GM12878 (cell line): ENCODE data around the gene SLC38A5. TPM values are rescaled to one million over a fixed set of nuclear protein-coding genes. Genes with fewer than 3 reads are reported as not detected.

Experiments used
- ATAC-seq: fragments of 200-7000 bp; cut with Tn5 transposase; 3 replicates; pipeline ENCODE4 v1.9.1; 2020; ENCODE audit warnings: mild to moderate bottlenecking, moderate library complexity
- BruUV-seq: library from RNA; stranded (reverse); fragments of 400-500 nt; replicated peaks from 2 replicates; lab custom pipeline; 2021; lab: Mats Ljungman, UMichigan
- CTCF ChIA-PET: fragments of 300-600 bp; sonication (Branson Sonifier 250); formaldehyde crosslinking; extraction: SDS; loops from one replicate; lab custom pipeline; 2021; ENCODE audit warnings: inconsistent platforms; lab: Yijun Ruan, JAX
- POLR2A ChIA-PET: fragments of 350-600 bp; formaldehyde crosslinking; extraction: SDS; loops from one replicate; lab custom pipeline; 2021; ENCODE audit warnings: inconsistent platforms; lab: Charles Lee
- RAD21 ChIA-PET: fragments of 300-600 bp; sonication (Branson Sonifier 250); formaldehyde crosslinking; loops from one replicate; lab custom pipeline; 2023; ENCODE audit warnings: antibody characterized with exemption; ENCODE audit not compliant: unreplicated experiment; lab: Charles Lee
- SMC1A ChIA-PET: fragments of 300-600 bp; sonication (Branson Sonifier 250); formaldehyde crosslinking; loops from one replicate; lab custom pipeline; 2023; ENCODE audit not compliant: unreplicated experiment, uncharacterized antibody; lab: Charles Lee
- DNase-seq: peaks from one replicate; pipeline ENCODE4 v3.0.0-alpha.2; 2011; ENCODE audit warnings: low read depth, low spot score
- FAIRE-seq: peaks from 3 replicates; lab custom pipeline; 2011; peaks lifted over from hg19 to GRCh38; lab: Jason Lieb, UNC
- H2AFZ ChIP-seq: 2 replicates; pipeline ENCODE4 v1.6.0; 2011; ENCODE audit warnings: low read depth, low read length, control low read depth; ENCODE audit not compliant: control insufficient read depth
- H3K27ac ChIP-seq: 2 replicates; pipeline ENCODE4 v1.5.1; 2011; ENCODE audit warnings: control low read depth; ENCODE audit not compliant: control insufficient read depth, insufficient read depth
- H3K27me3 ChIP-seq, 2 experiments: replicated peaks in 1 of 2; 2 replicates each; pipeline versions ENCODE4 v1.6.0 to v1.6.1; 2011; ENCODE audit warnings: low read length in 1 of 2; ENCODE audit not compliant: control insufficient read depth in 2 of 2, insufficient read depth in 2 of 2
- H3K36me3 ChIP-seq, 2 experiments: 2 replicates each; pipeline ENCODE4 v1.5.1; 2011; ENCODE audit warnings: low read length in 1 of 2; ENCODE audit not compliant: control insufficient read depth in 2 of 2, insufficient read depth in 2 of 2
- H3K4me1 ChIP-seq: 2 replicates; pipeline ENCODE4 v1.6.1; 2011; ENCODE audit warnings: mild to moderate bottlenecking, low read length, moderate library complexity, mixed read lengths; ENCODE audit not compliant: control insufficient read depth, insufficient read depth
- H3K4me2 ChIP-seq: 2 replicates; pipeline ENCODE4 v1.6.0; 2011; ENCODE audit warnings: control low read depth; ENCODE audit not compliant: control insufficient read depth, insufficient read depth
- H3K4me3 ChIP-seq: fragments of 200-600 bp; sonication (generic); 2 replicates; pipeline ENCODE4 v1.5.1; 2016
- H3K79me2 ChIP-seq: 2 replicates; pipeline ENCODE4 v1.6.0; 2011; ENCODE audit warnings: low read length; ENCODE audit not compliant: control insufficient read depth, insufficient read depth
- H3K9ac ChIP-seq: 2 replicates; pipeline ENCODE4 v1.8.0; 2011; ENCODE audit warnings: low read length, control low read depth, mixed read lengths; ENCODE audit not compliant: control insufficient read depth, insufficient read depth
- H3K9me3 ChIP-seq: replicated peaks from 3 replicates; pipeline ENCODE4 v1.5.1; 2011; ENCODE audit warnings: mild to moderate bottlenecking, low read length; ENCODE audit not compliant: control insufficient read depth, insufficient read depth
- H4K20me1 ChIP-seq: 2 replicates; pipeline ENCODE4 v1.6.0; 2011; ENCODE audit not compliant: control insufficient read depth, insufficient read depth
- ATF7 ChIP-seq: fragments of 450-650 bp; IDR thresholded peaks from 2 replicates; pipeline ENCODE4 v1.6.1; 2016; ENCODE audit warnings: low read depth, mild to moderate bottlenecking
- CHD4 ChIP-seq: fragments of 200-600 bp; sonication (generic); IDR thresholded peaks from 2 replicates; pipeline ENCODE4 v1.6.1; 2016; ENCODE audit warnings: mild to moderate bottlenecking
- E2F8 ChIP-seq: fragments of 450-650 bp; IDR thresholded peaks from 2 replicates; pipeline ENCODE4 v1.6.1; 2018; ENCODE audit warnings: mild to moderate bottlenecking, low read depth, moderate library complexity; ENCODE audit not compliant: partially characterized antibody
- EP300 ChIP-seq, 2 experiments: fragments of 150-350 bp in 1 of 2; IDR thresholded peaks; 2 replicates each; pipeline ENCODE4 v1.6.1; 2011 to 2012; ENCODE audit warnings: low read depth in 2 of 2, low read length in 2 of 2, borderline replicate concordance in 1 of 2, improper control_type of control experiment in 1 of 2, inconsistent platforms in 1 of 2; ENCODE audit not compliant: control insufficient read depth in 1 of 2
- HDAC2 ChIP-seq: fragments of 200-600 bp; sonication (generic); IDR thresholded peaks from 2 replicates; pipeline ENCODE4 v1.6.1; 2017
- HDAC6 ChIP-seq: fragments of 200-600 bp; sonication (generic); IDR thresholded peaks from one replicate; pipeline ENCODE4 v1.8.0; 2017; ENCODE audit warnings: antibody characterized with exemption; ENCODE audit not compliant: unreplicated experiment
- KAT2A ChIP-seq: conservative IDR thresholded peaks from 2 replicates; pipeline ENCODE4 v1.6.1; 2011; ENCODE audit warnings: low read depth, low read length; ENCODE audit not compliant: control insufficient read depth
- MTA2 ChIP-seq: fragments of 450-650 bp; IDR thresholded peaks from 2 replicates; pipeline ENCODE4 v1.6.1; 2016; ENCODE audit warnings: low read depth, mild to moderate bottlenecking, moderate library complexity
- MYB ChIP-seq: fragments of 150-350 bp; IDR thresholded peaks from 2 replicates; pipeline ENCODE4 v1.6.1; 2014; ENCODE audit warnings: mild to moderate bottlenecking, low read depth, low read length, borderline replicate concordance
- MYC ChIP-seq: IDR thresholded peaks from 2 replicates; pipeline ENCODE4 v1.6.1; 2011; ENCODE audit warnings: mild to moderate bottlenecking, low read length, moderate library complexity, inconsistent platforms; ENCODE audit not compliant: insufficient read depth, insufficient replicate concordance, insufficient read length, severe bottlenecking
- NFYA ChIP-seq: IDR thresholded peaks from 2 replicates; pipeline ENCODE4 v1.6.1; 2011; ENCODE audit warnings: low read depth, mild to moderate bottlenecking, low read length, improper control_type of control experiment, borderline replicate concordance
- NFYB ChIP-seq: IDR thresholded peaks from 2 replicates; pipeline ENCODE4 v1.6.1; 2011; ENCODE audit warnings: low read depth, mild to moderate bottlenecking, low read length, improper control_type of control experiment, moderate library complexity; ENCODE audit not compliant: insufficient read depth
- NRF1 ChIP-seq: conservative IDR thresholded peaks from 2 replicates; pipeline ENCODE4 v1.6.1; 2011; ENCODE audit warnings: mild to moderate bottlenecking, low read depth, low read length, improper control_type of control experiment
- RAD21 ChIP-seq: IDR thresholded peaks from 2 replicates; pipeline ENCODE4 v1.6.1; 2011; ENCODE audit warnings: mild to moderate bottlenecking, low read depth, low read length, moderate library complexity; ENCODE audit not compliant: insufficient read depth
- RFX5 ChIP-seq: IDR thresholded peaks from 2 replicates; pipeline ENCODE4 v1.6.1; 2011; ENCODE audit warnings: low read depth, low read length, improper control_type of control experiment
- SIN3A ChIP-seq: IDR thresholded peaks from 2 replicates; pipeline ENCODE4 v1.6.1; 2012; ENCODE audit warnings: low read depth, low read length, improper control_type of control experiment
- STAT3 ChIP-seq: IDR thresholded peaks from 2 replicates; pipeline ENCODE4 v1.6.1; 2011; ENCODE audit warnings: low read depth, low read length, improper control_type of control experiment
- WRNIP1 ChIP-seq: IDR thresholded peaks from 2 replicates; pipeline ENCODE4 v1.6.1; 2011; ENCODE audit warnings: low read depth, low read length, improper control_type of control experiment, borderline replicate concordance
- YBX1 ChIP-seq: fragments of 450-650 bp; IDR thresholded peaks from 2 replicates; pipeline ENCODE4 v1.6.1; 2016; ENCODE audit warnings: antibody characterized with exemption
- ZZZ3 ChIP-seq: IDR thresholded peaks from 2 replicates; pipeline ENCODE4 v1.6.1; 2011; ENCODE audit warnings: low read depth; ENCODE audit not compliant: control insufficient read depth, insufficient read length
- WGBS: methylation state at CpG from one replicate; pipeline ENCODE4 v1.1.6; 2016; ENCODE audit warnings: low lambda C conversion rate; ENCODE audit not compliant: insufficient replicate concordance, insufficient coverage; ENCODE audit errors: missing lambda C conversion rate; 5-methylcytosine and 5-hydroxymethylcytosine counted together
- in situ Hi-C: fragments of 300-500 bp; cut with MboI; formaldehyde crosslinking; loops from 9 replicates; pipeline ENCODE4 v1.14.3; 2018; ENCODE audit warnings: mixed read lengths
- intact Hi-C: fragments of 100-400 bp; cut with micrococcal nuclease; formaldehyde crosslinking; loops from one replicate; pipeline ENCODE4 v1.14.2; 2022; ENCODE audit not compliant: unreplicated experiment
- polyA plus RNA-seq, 11 experiments: library from polyadenylated mRNA; depleted of rRNA in 4 of 11; unstranded in 6 of 11; stranded (reverse) in 5 of 11; fragments of >200 nt; fragmentation: Nextera tagmentation in 4 of 11; fragmentation: Illumina TruSeq in 1 of 11; extraction: Ambion mirVana in 4 of 11; extraction: Trizol in 1 of 11; gene quantifications; 1 replicate in 1 of 11; 2 replicates in 10 of 11; pipeline versions ENCODE4 v1.2.1 to v1.2.3, GENCODE V29; 2011 to 2016; ENCODE audit warnings: inconsistent platforms in 2 of 11, missing spikeins in 2 of 11, low read depth in 1 of 11
- total RNA-seq, 4 experiments: library from RNA; depleted of rRNA in 3 of 4; stranded (reverse); fragments of >200 nt in 3 of 4; fragmentation: Illumina TruSeq in 1 of 4; extraction: Trizol in 1 of 4; gene quantifications; 2 replicates each; pipeline versions ENCODE4 v1.2.1 to v1.2.3, GENCODE V29; 2013 to 2021

SLC38A5 gene
- total and polyA plus RNA-seq, 10 of the 15 experiments (the other 5 are each of a cell fraction or from before 2014, with no cell fraction given): 4.2 to 108 (median 70.6) TPM

- no peak for TF ChIP-seq MTA2
- no peak for TF ChIP-seq MYC
- no peak for TF ChIP-seq RAD21
- no peak for TF ChIP-seq RFX5
- TF ChIP-seq NFYA: no peak
- TF ChIP-seq KAT2A: no peak
- TF ChIP-seq WRNIP1: no peak
- TF ChIP-seq SIN3A: no peak
- no peak for TF ChIP-seq NFYB
- TF ChIP-seq ZZZ3: no peak
- TF ChIP-seq E2F8: no peak
- TF ChIP-seq HDAC6: no peak
Observed at GRCh38 chrX:48471504-48471903, 1.4 kb upstream of the SLC38A5 start (continued).

GRCh38 chrX:48470833-48471118 is 716 bp upstream of the SLC38A5 start:
- SMC1A ChIA-PET: no interaction called here
- Histone ChIP-seq H3K36me3 (no peaks in the 10 kb centered on the region), H3K9me3 (no peaks in the 10 kb centered on the region), H3K9ac (no peak overlapping the region), H3K79me2 (peaks cover 26% of the 10 kb centered on the region), H2AFZ (no peak overlapping the region), H3K4me1 (peaks cover 6% of the 10 kb centered on the region), H3K4me2 (no peak overlapping the region), H3K27ac (no peak overlapping the region), H3K4me3 (no peak overlapping the region), H3K27me3 (no peaks in the 10 kb centered on the region), H4K20me1 (no peaks in the 10 kb centered on the region)
- RAD21 ChIA-PET: no interaction called here
- ATAC-seq (no peak), DNase-seq (no peak), FAIRE-seq (no peak)
- POLR2A ChIA-PET: no interaction called here
- in situ Hi-C loops: no loop called here
- BruUV-seq: no TSS peak
- 82% methylated on average over 9 of the region's 9 CpGs for WGBS
- intact Hi-C loops: loop anchor here (10.0 kb wide), 1 partner anchor 424 kb away; the partner anchor contains the start of genes PQBP1 and TIMM17B
- CTCF ChIA-PET: interaction anchor here (0.6 kb wide), 1 partner anchor 265 kb away, joined by 4 read pairs; no protein-coding TSS in a partner anchor
- TF ChIP-seq YBX1 (no peak), MYB (no peak), CHD4 (no peak), ATF7 (no peak), HDAC2 (no peak), EP300 (IDR thresholded peaks at IDR 0.05; ENCODE audit: borderline replicate concordance in 1 of 2, control insufficient read depth in 1 of 2, low read depth in 2 of 2, low read length in 2 of 2) (no peak), STAT3 (no peak), NRF1 (no peak)
